ENCODE data around the gene PLB1. TPM values are rescaled to one million over a fixed set of nuclear protein-coding genes. Genes with fewer than 3 reads are reported as not detected.
"Not testable (repeated sequence)": the region's sequence is repeated elsewhere in the genome, so short reads cannot be mapped to it uniquely, and the experiment has no call there.

The PLB1 gene
- total RNA-seq, 2 experiments from 2014 or later, result 0.64 to 0.85 TPM

GRCh38 chr2:28665041-28665704 is 169.3 kb downstream of the PLB1 start:
- POLR2A ChIA-PET, result no interaction called here

DNA sequence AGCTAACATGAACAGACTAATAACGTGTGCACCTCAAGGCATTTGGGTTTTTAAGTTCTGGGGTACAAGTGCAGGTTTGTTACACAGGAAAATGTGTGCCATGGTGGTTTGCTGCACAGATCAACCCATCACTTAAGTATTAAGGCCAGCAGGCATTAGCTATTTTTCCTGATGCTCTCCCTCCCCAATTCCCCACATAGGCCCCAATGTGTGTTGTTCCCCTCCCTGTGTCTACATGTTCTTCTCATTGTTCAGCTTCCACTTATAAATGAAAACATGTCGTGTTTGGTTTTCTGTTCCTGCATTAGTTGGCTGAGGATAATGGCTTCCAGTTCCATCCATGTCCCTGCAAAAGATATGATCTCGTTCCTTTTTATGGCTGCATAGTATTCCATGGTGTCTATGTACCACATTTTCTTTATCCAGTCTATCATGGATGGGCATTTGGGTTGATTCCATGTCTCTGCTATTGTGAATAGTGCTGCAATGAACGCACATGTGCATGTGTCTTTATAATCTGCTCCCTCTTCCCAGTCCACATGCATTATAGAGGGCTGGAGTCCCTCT is 170.0 kb downstream of the PLB1 start:
- H3K9me3 Mint-ChIP-seq; POLR2A ChIA-PET; H3K36me3 Mint-ChIP-seq; H3K4me3 Mint-ChIP-seq; intact Hi-C loops (cut with micrococcal nuclease); DNase-seq; H3K27ac Mint-ChIP-seq; H3K27me3 Mint-ChIP-seq; H3K4me1 Mint-ChIP-seq (ENCODE audit: low read depth): not testable (repeated sequence)
- CTCF ChIA-PET, result interaction anchor here (1.7 kb wide), 1 partner anchor 71 kb away, joined by 9 read pairs; no protein-coding TSS in a partner anchor

More at GRCh38 chr2:28665041-28665704, 169.3 kb downstream of the PLB1 start:
- CTCF ChIA-PET, result interaction anchor here (1.7 kb wide), 1 partner anchor 70 kb away, joined by 9 read pairs; no protein-coding TSS in a partner anchor
- intact Hi-C loops (cut with micrococcal nuclease), result no loop called here
- Mint-ChIP-seq H3K36me3 (no peaks in the 10 kb centered on the region), H3K27me3 (no peaks in the 10 kb centered on the region), H3K9me3 (no peaks in the 10 kb centered on the region), H3K4me3 (no peak overlapping the region), H3K27ac (no peak overlapping the region), H3K4me1 (ENCODE audit: low read depth) (peaks cover 2% of the 10 kb centered on the region)
- no peak for DNase-seq

- DNase-seq, result no peak
- Mint-ChIP-seq H3K36me3 (no peaks in the 10 kb centered on the region), H3K27me3 (no peaks in the 10 kb centered on the region), H3K4me1 (ENCODE audit: low read depth) (peaks cover 2% of the 10 kb centered on the region), H3K27ac (no peak overlapping the region), H3K4me3 (no peak overlapping the region), H3K9me3 (no peaks in the 10 kb centered on the region)
- CTCF ChIA-PET, result no interaction called here
- POLR2A ChIA-PET, result no interaction called here
- intact Hi-C loops (cut with micrococcal nuclease), result no loop called here
These were observed 170.8 kb downstream of the PLB1 start for GRCh38 chr2:28666496-28667184.

DNA sequence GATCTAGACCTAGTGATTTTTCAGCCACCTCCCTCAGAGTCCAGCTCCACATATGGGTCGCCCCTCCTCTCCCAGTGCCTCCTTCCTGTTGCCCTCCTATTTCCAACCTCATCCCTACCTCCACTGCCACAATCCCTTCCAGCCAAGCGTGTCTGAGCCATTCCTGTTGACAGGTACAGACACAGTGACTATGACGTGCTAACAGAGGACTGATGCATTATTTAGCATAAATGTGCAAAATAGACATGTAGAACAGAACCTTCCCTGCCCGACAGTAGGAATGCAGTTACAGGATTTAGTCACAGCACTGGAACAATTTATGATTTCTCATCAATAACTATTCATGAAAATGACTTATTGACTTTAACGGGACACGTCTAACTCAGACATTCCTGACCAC is 171.4 kb downstream of the PLB1 start:
- H3K4me1 Mint-ChIP-seq (ENCODE audit: low read depth), result peaks cover 2% of the 10 kb centered on the region
- ChIA-PET POLR2A (no interaction called here), CTCF (no interaction called here)
- peak overlapping the region; percentile 18 for H3K27ac Mint-ChIP-seq
- H3K9me3 Mint-ChIP-seq, result peaks cover 6% of the 10 kb centered on the region
- DNase-seq, result no peak
- no peak overlapping the region for H3K4me3 Mint-ChIP-seq
- H3K36me3 Mint-ChIP-seq, result no peaks in the 10 kb centered on the region
- intact Hi-C loops (cut with micrococcal nuclease), result no loop called here
- H3K27me3 Mint-ChIP-seq, result no peaks in the 10 kb centered on the region

- ChIA-PET POLR2A (no interaction called here), CTCF (no interaction called here)
- Mint-ChIP-seq H3K9me3 (peaks cover 15% of the 10 kb centered on the region), H3K36me3 (peaks cover 1% of the 10 kb centered on the region), H3K4me3 (no peak overlapping the region), H3K27ac (no peak overlapping the region), H3K4me1 (ENCODE audit: low read depth) (peaks cover 2% of the 10 kb centered on the region), H3K27me3 (no peaks in the 10 kb centered on the region)
- no peak for DNase-seq
- intact Hi-C loops (cut with micrococcal nuclease), result no loop called here
These were observed 172.4 kb downstream of the PLB1 start for GRCh38 chr2:28668106-28668814.

- Mint-ChIP-seq H3K36me3 (peaks cover 1% of the 10 kb centered on the region), H3K9me3 (peaks cover 18% of the 10 kb centered on the region), H3K27me3 (no peaks in the 10 kb centered on the region), H3K4me3 (no peak overlapping the region), H3K27ac (no peak overlapping the region), H3K4me1 (ENCODE audit: low read depth) (peaks cover 2% of the 10 kb centered on the region)
- CTCF ChIA-PET, result no interaction called here
- intact Hi-C loops (cut with micrococcal nuclease), result no loop called here
- DNase-seq, result no peak
- POLR2A ChIA-PET, result no interaction called here
These were observed 173.0 kb downstream of the PLB1 start for GRCh38 chr2:28668880-28669279.

DNA sequence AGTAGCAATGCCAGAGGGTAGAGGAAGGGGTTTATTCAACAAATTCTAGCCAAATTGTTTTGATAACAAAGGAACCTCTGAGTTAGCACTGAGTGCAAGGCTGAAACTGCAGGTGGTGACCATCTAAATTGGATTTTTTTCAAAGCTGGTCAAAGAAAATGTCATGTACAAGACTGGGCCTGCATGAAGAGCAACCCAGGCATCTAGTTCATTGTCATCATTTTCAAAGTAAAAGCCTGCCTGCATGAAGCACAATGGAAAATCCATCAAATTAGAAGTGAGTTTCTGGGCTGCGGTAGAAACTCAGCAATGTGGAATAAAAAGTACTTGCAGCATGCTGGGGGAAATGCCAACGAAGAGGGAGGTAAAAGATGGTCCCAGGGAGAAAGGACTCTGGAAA is 175.0 kb downstream of the PLB1 start:
- H3K27me3 Mint-ChIP-seq, result no peaks in the 10 kb centered on the region
- intact Hi-C loops (cut with micrococcal nuclease), result no loop called here
- peaks cover 18% of the 10 kb centered on the region for H3K9me3 Mint-ChIP-seq
- no peak overlapping the region for H3K27ac Mint-ChIP-seq
- H3K4me1 Mint-ChIP-seq (ENCODE audit: low read depth), result no peaks in the 10 kb centered on the region
- POLR2A ChIA-PET, result interaction anchor here (0.5 to 1.5 kb wide), 2 partner anchors 10 to 82 kb away, joined by 3 read pairs; no protein-coding TSS in a partner anchor
- CTCF ChIA-PET, result no interaction called here
- no peak for DNase-seq
- no peak overlapping the region for H3K4me3 Mint-ChIP-seq
- H3K36me3 Mint-ChIP-seq, result peaks cover 1% of the 10 kb centered on the region

- no peaks in the 10 kb centered on the region for H3K27me3 Mint-ChIP-seq
- peaks cover 2% of the 10 kb centered on the region for H3K4me1 Mint-ChIP-seq (ENCODE audit: low read depth)
- H3K36me3 Mint-ChIP-seq, result peaks cover 1% of the 10 kb centered on the region
- no peak for DNase-seq
- H3K9me3 Mint-ChIP-seq, result peaks cover 18% of the 10 kb centered on the region
- H3K4me3 Mint-ChIP-seq, result no peak overlapping the region
- H3K27ac Mint-ChIP-seq, result no peak overlapping the region
- intact Hi-C loops (cut with micrococcal nuclease), result no loop called here
- ChIA-PET POLR2A (no interaction called here), CTCF (interaction anchor here (1.9 kb wide), 1 partner anchor 79 kb away, joined by 6 read pairs; no protein-coding TSS in a partner anchor)
These were observed 177.5 kb downstream of the PLB1 start for GRCh38 chr2:28673338-28673737.

GRCh38 chr2:28674062-28674712 is 178.3 kb downstream of the PLB1 start:
- intact Hi-C loops (cut with micrococcal nuclease), result no loop called here
- ChIA-PET POLR2A (no interaction called here), CTCF (interaction anchor here (1.9 kb wide), 1 partner anchor 80 kb away, joined by 6 read pairs; no protein-coding TSS in a partner anchor)
- H3K27ac Mint-ChIP-seq, result no peak overlapping the region
- DNase-seq, result no peak
- H3K36me3 Mint-ChIP-seq, result peaks cover 1% of the 10 kb centered on the region
- H3K4me1 Mint-ChIP-seq (ENCODE audit: low read depth), result peaks cover 10% of the 10 kb centered on the region
- H3K4me3 Mint-ChIP-seq, result no peak overlapping the region
- no peaks in the 10 kb centered on the region for H3K27me3 Mint-ChIP-seq
- H3K9me3 Mint-ChIP-seq, result peaks cover 18% of the 10 kb centered on the region

DNA sequence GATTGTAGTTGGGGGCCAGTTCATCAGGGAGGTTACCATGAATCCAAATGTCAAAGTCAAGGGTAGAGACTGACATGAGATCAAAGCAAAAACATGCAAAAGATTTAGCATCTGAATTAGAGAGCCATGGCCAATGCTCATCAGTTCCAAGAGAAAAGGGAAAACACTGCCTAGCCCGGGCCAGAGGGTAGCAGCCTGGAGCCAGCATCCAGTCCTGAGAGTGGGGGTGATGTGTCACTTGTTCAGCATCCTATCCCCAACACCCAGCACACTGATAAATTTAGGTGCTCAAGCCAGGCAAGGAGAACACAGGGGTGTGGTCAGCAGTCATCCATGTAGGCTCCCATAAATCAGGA is 178.8 kb downstream of the PLB1 start:
- Mint-ChIP-seq H3K27me3 (no peaks in the 10 kb centered on the region), H3K36me3 (peaks cover 1% of the 10 kb centered on the region), H3K4me3 (no peak overlapping the region), H3K4me1 (ENCODE audit: low read depth) (peaks cover 15% of the 10 kb centered on the region), H3K27ac (no peak overlapping the region), H3K9me3 (peaks cover 18% of the 10 kb centered on the region)
- DNase-seq, result no peak
- ChIA-PET POLR2A (no interaction called here), CTCF (no interaction called here)
- intact Hi-C loops (cut with micrococcal nuclease), result no loop called here

DNA sequence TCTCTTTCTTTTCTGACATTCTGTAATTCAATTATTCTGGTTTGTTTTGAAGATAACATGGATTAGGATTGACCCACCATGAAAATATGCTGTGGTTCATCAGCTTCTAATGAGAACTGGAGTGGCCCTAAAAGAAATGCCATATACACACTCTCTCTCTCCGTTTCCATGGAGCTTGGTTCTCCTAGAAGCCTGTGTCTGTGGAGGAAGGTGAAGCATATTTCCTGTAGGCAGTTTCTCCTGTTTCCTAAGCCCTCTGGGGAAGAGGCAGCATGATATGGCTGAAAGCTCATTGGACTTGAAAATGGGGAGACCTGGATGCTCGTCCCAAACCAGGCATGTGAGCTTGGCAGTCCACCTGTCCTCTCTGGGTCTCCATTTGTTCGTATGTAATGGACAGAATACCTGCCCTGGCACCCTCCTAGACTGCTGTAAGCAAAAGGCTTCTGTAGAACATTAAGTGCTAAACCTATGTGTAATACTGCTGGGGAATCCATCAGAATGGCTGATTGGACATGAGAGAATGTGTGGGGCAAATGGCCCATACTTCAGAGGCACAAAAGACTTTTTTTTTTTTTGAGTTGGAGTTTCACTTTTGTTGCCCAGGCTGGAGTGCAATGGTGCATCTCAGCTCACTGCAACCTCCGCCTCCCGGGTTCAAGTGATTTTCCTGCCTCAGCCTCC is 180.4 kb downstream of the PLB1 start:
- Mint-ChIP-seq H3K27ac (no peak overlapping the region), H3K4me1 (ENCODE audit: low read depth) (peaks cover 25% of the 10 kb centered on the region), H3K27me3 (no peaks in the 10 kb centered on the region), H3K4me3 (no peak overlapping the region), H3K36me3 (peaks cover 1% of the 10 kb centered on the region), H3K9me3 (peaks cover 18% of the 10 kb centered on the region)
- ChIA-PET POLR2A (no interaction called here), CTCF (no interaction called here)
- no peak for DNase-seq
- intact Hi-C loops (cut with micrococcal nuclease), result no loop called here
